GM19099 (cell line): ENCODE results near the gene TXNDC17.

ENCODE experiments used
- POLR2A ChIP-seq: IDR thresholded peaks from 3 replicates; pipeline ENCODE4 v1.6.1; 2011; ENCODE audit warnings: low read depth; ENCODE audit not compliant: insufficient read length; ENCODE audit errors: extremely low read depth

TXNDC17 gene

DNA sequence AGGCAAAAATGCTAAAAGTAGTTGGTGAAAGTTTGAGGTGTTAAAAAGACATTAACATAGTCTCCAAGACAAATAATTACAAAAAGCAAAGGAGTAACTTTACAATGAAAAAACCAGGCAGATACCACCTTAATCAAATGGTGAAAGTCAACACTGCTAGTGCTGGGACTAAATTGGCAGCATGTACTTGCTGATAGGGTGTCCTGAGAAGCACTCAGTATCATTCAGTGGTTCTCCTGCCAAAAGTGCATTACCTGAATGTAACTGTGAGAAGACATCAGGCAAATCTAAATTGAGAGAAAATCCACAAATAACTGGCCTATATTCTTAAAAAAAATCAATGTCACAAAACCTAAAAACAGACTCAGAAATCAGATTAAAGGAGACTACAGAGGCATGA is 8.3 kb upstream of the TXNDC17 start:
- no peak for TF ChIP-seq POLR2A

DNA sequence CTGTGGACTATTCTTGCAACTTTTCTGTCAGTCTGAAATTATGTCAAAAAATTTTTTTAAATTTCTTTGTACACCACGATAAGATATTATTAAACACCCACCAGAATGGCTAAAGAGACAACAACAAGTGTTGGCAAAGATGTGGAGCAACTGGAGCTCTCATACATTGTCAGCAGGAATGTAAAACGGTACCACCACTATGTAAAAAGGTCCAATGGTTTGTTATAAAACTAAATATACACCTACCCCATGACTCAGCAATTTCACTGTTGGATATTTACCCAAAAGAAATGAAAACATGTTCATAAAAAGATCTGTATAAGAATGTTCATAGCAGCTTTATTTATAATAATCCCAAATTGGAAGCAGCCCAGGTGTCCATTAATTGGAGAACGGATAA is 7.6 kb upstream of the TXNDC17 start:
- no peak for TF ChIP-seq POLR2A

- no peak for TF ChIP-seq POLR2A
Observed at GRCh38 chr17:6636105-6636504, 4.8 kb upstream of the TXNDC17 start.

GRCh38 chr17:6636616-6637457 is 4.0 kb upstream of the TXNDC17 start:
- no peak for TF ChIP-seq POLR2A

GRCh38 chr17:6637458-6637840 is 3.4 kb upstream of the TXNDC17 start:
- TF ChIP-seq POLR2A: no peak

DNA sequence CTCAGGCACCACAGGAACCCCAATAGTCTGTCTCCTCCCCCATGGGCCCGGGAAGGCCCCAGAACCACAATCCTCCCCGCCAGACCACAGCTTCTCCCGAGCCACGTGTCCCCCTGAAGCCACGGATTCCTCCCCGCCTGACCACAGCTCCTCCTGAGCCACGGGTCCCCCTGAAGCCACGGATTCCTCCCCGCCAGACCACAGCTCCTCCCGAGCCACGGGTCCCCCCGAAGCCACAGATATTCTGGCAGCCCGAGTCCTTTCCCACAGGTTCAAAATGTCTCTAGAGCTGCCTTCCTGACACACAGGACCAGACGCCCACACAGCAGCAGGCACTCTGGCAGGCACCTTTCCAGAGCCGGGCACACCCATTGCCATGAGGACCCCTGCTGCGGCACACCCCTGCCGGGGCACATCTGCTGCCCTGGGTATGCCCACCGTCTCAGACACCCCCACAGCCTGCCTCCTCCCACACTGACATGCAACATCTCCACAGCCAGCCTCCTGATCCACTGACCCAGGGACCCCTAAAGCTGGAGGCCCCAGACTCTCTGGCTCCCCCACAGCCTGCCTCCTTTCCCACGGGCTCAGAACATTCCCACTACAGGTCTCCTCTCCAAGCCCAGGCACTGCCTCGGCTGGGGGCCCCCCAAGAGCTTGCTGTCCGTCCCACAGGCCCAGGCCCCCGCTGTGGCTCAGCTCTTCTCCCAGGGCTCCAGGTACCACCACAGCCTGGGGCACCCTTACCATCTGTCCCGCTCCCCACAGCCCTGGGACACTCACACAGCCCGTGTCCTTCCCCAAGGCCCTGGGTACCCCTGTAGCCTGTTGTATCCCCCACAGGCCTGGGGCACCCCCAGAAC is 2.6 kb upstream of the TXNDC17 start:
- no peak for TF ChIP-seq POLR2A

DNA sequence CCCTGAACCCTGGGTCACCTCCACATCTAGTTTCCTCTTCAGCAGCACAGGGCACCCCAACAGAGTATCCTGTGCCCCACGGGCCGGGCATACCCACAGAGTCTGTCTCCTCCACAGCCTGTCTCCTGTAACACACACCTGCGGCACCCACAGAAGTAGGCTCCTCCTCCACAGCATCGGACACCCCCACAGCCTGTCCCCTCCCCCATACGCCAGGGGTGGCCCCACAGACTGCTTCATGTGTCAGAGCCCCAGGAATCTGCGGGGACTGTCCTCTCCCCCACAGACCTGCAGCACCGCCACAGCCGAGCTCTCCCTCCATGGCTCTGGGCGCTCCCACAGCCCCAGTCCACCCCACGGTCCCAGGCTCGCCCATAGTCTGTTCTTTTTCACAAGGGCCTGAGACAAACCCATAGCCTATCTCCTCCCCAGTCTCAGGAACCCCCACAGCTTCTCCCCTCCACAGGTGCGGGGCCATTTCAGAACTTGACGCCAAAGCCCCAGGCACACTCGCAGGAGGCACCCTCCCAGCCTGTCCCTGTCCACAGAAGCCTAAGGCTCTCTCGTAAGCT is 1.8 kb upstream of the TXNDC17 start:
- TF ChIP-seq POLR2A: no peak

DNA sequence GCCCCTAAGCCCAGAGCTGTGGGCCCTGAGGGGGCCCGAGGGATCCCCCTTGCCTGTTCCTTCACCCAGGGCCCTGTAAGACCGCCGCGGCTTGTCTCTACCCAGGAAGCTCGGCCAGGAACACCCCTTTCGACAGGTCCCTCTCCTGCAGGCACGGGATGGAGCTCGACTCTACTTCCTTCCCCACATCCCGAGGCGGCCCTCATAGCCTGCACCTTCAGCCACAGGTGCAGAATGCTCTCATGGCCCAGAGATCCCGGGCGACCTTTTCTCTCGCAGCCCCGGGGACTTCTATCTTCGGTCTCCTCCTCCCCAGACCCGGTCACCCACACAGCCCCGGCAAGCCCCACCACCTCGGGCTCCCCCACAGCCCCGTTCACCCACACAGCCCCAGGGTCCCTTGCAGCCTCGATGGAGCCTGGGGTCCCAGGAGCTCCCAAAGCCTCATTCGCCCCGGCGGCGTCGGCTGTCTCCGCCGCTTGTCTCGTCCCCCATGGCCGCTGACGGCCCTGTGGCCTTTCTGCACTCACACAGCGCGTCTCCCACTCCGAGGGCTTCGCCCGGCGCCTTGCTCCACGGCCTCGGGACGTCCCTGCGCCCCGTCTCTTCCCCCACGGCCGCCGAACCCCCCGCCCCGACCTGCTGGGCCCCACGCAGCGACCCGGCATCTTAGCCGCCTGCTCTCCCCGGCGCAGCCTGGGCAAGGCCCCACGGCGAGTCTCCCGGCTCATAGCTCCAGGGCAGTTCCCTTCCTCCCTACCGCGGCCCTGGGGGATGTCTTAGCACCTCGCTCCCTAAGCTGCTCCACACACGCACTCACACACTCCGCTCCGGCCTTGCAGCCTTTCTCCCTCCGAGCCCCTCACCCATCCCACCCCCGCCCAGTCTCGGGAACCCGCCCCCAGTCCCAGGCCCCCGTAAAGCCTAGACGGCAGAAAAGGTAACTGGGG is 999 bp upstream of the TXNDC17 start:
- TF ChIP-seq POLR2A: no peak

GRCh38 chr17:6641247-6641863 is 495 bp downstream of the TXNDC17 start:
- no peak for TF ChIP-seq POLR2A

DNA sequence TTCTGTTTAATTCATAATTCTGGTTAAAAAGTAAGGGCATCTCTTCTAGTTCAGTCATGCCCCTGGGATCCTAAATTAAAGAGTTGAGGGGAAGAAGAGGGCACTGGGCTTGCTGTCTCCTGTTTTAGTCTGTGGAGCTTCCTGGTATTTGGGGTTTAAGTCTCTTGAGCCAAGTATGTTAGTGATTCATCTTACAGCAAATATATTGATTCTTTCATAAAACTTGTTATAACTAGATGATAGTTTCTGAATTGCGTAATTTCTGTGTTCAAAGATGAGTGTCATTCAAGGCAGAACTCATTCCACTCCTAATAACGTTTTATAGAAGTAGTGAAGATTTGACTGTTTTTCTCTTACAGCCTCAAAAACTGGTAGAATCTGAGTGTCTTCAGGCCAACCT is 1.7 kb downstream of the TXNDC17 start:
- no peak for TF ChIP-seq POLR2A

- TF ChIP-seq POLR2A: no peak
Observed at GRCh38 chr17:6643451-6644125, 2.7 kb downstream of the TXNDC17 start.

- TF ChIP-seq POLR2A: no peak
Observed at GRCh38 chr17:6648181-6648580, 7.3 kb downstream of the TXNDC17 start.

DNA sequence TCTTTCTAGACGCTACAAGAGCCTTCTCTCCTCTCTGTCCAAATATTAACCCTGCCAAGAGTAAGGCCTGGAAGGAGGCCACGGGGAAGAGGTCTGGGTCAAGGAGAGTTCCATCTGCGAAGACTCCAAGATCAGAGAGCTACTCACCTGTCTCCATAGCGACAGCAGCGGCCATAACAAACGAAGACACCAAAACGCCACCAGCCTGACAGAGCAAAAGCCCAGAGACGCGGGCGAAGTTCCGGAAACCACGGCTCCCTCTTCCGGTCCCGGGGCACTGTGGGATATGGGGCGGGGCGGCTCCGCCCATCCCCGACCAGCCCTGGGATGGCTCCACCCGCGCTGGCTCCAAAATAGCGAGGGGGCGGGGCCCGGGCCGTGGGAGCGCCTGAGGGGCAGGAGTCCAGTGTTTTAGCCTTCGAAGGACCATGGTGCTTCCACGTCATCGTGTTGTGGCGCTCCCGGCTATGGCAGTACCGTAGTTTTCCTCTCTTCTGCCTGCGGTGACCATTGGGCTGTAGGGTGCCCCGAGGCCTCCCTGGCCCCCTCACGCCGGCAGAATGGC is 10.6 kb downstream of the TXNDC17 start, which contains the start of the genes C17orf100 and MED31:
C17orf100 (plus strand) TSS at position 409 of the 565 bp plus-strand sequence; CDS start at position 561, 152 bp downstream.
MED31 (minus strand) TSS at position 252 of the 565 bp plus-strand sequence; CDS start at position 175, 77 bp downstream.
- TF ChIP-seq POLR2A: peak; percentile 73
